HG02610 (cell line): ENCODE measurements around the gene ANKRD13B.
"Not testable (repeated sequence)": the region's sequence is repeated elsewhere in the genome, so short reads cannot be mapped to it uniquely, and the experiment has no call there.

Source experiments
- ATAC-seq: cut with Tn5 transposase; IDR thresholded peaks from one replicate; pipeline ENCODE4 v1.9.1; 2021; ENCODE audit warnings: mild to moderate bottlenecking, moderate library complexity; ENCODE audit not compliant: unreplicated experiment

ANKRD13B gene

DNA sequence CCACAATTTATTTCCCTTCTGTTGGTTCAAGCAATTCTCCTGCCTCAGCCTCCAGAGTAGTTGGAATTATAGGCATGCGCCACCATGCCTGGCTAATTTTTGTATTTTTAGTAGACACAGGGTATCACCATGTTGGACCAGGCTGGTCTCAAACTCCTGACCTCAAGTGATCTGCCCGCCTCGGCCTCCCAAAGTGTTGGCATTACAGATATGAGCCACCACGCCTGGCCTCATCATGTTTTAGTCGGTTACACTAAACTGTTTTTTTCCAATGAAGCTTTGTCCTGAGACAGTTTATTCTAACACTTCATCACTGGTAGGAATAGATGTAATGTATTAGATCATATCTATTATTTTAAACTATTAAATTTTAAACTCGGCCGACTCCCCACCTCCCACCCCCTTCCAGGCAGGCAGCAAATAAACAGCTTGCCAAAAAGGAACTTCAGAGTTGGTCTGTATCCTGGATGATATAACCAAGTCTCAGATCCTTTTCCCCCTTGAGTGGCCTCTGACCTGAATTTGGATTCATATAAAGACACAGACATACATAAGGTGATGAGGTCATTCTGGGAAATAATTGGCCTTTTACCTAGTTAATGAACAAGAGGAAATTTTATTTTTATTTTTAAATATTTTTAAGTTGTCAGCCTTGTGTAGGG lies 48.2 kb downstream of the ANKRD13B start:
- no peak for ATAC-seq

DNA sequence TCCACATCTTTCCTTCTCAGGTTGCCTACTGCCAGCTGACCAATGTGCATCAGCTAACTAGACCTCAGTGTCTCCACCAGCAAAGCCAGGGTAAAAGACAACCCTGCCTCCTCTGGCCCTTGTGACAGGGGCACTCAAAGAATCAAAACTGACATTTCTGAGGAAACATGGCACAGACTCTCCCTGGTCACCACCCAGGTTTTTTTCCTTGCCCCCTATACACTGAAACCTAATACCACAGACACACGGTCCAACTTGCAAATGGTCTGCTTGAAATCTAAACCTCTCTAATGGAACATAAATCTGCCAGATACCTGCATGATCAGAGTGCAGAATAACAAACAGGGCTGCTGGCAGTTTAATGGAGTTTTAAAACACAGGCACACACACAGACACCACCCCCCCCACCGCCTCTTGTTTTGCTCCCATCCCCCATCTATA lies 49.3 kb downstream of the ANKRD13B start:
- no peak for ATAC-seq

DNA sequence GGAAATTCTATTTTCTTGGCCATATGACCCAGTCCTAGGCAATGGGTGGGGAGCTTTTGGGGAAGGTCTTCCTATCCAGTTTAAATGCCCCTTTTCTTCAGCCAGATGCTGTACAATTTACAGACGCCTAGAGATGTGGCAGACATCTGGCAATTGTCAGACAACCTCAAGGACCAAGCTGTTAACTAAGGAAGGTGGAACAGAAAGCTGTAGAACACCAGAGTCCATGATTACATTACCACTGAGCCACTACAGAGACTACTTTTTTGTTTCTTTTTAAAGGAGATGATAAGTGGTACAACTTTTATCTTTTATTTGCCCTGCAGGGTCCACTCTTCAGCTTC lies 50.9 kb downstream of the ANKRD13B start:
- ATAC-seq, result no peak

DNA sequence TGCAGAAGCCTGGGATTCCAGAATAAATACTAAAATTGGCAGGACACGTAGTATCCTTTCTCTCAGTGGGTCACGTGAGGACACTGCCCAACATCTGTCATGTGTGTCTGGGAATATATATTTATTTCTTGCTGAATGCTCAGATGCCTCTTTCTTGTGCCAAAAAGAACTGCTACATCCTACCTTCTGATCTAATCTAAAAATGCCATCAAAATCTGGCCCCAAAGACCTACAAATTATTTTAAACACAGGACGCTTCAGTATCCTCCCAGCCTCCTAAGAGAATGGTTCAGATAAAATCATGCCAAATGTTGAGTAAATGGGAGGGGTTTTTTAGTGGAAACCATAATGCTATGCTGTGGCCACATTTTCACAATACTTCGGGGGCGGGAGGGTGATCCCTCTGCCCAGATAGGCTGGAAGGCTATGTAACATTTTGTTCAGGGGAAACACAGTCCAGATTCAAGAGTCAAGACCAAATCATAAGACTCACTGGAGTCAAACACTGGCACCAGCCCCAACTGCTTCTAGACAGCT lies 52.7 kb downstream of the ANKRD13B start:
- ATAC-seq, result no peak

DNA sequence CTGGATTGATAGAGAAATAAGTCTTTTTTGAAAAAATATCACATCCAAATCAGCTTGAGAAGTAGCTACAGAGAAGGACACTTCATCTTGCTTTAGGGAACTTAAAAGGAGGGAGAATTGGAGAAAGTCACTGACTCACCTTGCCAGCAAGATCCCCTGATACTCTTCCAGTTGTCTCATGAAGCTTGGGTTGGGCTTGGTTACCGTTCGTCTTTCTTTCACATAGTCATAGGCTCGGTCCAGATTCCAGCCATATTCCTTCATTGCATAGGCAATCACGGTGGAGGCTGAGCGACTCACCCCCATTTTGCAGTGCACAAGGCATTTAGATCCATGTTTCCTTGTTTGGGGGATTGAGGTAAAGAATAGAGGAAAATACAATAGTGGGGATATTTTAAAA lies 55.1 kb downstream of the ANKRD13B start:
- no peak for ATAC-seq

DNA sequence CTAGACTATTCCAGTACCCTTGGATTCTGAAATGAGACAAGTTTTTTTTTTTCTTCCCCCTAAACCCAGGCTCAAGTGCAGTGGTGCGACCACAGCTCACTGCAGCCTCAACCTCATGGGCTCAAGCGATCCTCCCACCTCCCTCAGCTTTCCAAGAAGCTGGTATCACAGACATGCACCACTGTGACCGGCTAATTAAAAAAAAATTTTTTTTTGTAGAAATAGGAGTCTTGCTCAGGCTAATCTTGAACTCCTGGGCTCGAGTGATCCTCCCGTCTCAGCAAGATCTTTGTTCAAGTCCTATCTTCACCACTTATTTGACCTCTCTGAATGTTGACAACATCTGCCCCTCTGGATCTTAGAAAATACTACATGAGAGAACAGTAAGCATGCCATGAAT lies 56.4 kb downstream of the ANKRD13B start:
- ATAC-seq, result no peak

DNA sequence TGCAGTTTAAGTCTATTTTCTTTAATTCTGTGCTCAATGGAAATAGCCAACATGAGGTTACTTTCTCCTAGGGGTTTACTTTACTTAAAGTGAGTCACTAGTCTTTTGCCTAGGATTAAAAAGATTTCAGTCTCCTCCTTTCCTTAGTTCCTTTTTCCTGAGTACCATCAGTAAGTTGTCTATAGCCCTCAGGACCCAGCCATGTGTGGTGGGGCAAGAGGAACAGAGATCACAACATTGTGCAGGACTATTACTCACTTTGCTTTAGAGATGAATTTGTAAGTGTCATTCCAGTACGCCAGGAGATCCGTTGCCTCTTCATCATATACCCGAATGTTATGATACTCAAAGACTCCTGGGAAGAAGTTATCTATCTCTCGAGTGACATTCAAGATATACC lies 57.5 kb downstream of the ANKRD13B start:
- ATAC-seq, result no peak

DNA sequence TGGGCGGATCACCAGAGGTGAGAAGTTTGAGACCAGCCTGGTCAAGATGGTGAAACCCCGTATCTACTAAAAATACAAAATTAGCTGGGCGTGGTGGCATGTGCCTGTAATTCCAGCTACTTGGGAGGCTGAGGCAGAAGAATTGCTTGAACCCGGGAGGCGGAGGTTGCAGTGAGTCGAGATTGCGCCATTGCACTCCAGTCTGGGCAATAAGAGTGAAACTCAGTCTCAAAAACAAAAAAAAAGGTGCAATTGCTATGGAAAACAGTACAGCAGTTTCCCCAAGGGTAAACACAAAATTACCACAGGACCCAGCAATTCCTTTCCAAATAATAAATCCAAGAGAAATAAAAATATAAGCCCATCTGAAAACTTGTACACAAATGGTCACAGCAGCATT lies 59.0 kb downstream of the ANKRD13B start:
- ATAC-seq, result not testable (repeated sequence)

DNA sequence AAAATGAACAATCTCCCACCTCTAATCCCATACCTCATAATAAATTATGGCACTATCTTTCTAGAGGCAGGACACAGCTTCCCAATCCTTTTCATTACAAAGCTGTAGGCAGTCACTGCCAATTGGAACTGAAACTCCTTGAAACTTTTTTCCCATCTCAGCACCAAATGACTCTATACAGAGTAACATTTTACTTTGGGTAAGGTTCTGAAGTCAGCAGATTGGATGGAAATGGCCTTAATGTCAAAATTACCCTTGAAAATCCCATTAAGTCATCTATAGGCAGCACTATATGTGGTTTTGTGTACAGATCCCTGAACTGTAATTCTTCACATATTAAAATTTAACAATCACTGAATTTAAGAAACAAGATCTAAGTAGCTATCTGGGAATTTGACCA lies 60.0 kb downstream of the ANKRD13B start:
- no peak for ATAC-seq

DNA sequence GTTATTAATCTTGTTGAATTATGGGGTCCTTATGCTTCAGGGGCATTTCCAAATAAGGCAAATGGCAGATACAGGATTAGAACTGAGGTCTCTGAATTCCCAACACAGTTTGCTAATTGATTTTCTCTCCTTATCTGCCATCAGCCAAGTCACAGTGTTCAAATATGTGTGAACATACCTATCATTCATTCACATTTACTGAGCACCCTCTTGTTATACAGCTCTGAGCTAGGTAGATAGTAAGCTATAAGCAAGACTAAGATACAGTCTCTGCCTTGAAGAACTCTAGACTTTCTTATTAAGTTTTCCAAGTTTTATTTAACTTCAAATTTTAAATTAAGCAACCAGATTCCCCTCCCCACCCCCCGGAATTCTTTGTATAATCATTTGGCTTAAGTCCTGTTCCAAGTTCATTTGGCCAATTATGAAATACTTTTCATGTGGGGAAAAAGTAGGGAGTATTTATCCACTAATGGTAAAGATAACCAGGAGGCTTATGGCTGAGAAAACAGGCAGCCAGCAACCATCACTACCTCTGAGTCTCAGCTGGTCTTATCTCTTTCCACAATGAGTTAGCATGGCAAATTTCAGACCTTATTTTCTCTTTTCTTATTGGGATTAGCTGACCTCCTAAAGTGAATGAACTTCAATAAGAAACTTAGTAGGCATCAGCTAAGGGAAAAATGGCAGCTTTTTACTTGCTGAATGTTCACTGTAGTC lies 61.2 kb downstream of the ANKRD13B start:
- ATAC-seq, result no peak

DNA sequence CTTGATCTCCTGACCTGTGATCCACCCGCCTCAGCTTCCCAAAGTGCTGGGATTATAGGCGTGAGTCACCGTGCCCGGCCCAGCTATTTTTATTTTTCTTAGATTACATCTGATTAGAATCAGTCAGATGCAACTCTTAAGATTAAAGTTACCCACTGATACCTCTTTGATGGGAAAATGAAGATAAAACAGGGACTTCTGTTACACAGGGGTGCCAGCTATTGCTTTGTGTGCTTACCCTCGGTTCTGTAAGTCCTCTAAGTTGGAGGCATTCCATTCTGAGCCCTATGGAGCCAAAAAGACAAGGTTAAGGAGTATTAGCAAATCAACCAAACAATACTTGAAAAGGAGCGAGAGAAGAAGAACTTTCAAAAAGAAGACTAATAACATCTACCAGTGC lies 62.4 kb downstream of the ANKRD13B start:
- ATAC-seq, result no peak

DNA sequence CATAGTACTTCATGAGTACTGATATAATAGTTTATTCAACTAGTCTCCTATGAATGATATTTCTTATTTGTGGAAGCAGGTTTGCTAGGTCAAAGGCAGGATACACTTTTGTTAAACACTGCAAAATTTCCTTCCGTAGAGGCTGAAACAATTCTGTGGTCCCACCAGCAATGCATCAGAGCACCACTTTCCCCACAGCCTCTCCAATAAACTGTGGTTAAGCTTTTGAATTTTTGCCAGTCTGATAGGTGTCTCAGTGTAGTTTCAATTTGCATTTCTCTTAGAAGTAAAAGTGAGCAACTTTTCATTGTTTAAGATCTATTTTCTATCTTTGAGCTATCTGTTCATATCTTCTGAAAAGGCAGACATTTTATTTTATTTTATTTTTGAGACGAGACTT lies 66.2 kb downstream of the ANKRD13B start:
- ATAC-seq, result no peak

DNA sequence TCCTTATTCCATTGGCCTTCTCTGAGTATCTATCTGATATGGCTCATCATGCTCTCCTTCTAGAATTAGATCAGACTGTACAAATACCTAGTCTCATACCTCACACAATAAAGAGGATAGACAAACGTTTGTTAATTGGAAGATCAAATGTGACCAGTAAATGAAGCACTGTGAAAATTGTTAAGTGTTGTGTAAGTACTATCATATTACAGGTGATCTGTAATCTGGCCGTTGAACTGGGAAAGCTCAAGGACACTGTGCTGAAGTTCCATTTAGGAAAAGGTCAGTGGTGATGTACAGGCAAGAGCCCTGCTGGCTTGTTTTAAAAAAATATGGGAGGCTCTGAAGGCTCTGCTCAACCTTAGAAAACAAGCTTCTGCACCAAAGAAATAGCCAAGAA lies 68.3 kb downstream of the ANKRD13B start:
- ATAC-seq, result no peak

DNA sequence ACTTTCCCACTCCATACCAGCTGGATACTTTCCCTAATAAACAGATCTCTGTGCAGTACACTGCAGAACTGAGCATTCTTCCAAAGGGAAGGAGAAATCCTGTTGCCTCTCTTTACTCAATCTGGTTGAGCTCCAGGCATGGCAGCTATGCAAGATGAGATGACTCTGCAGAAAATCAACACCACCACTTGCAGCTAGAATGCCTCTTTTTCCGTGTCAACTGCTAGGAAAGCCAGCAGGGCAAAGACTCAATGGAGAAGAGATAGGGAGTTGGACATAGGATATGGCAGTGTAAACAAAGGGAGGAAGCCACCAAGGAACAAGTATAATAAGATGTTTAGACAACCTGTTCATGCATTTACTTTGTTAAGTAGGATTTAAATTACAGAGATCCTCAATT lies 70.2 kb downstream of the ANKRD13B start:
- ATAC-seq, result no peak
